ENCODE data around the gene MLLT10.

Gene MLLT10

GRCh38 chr10:21737106-21737505, 203.1 kb downstream of the MLLT10 start:
- no peak for TF ChIP-seq POLR2AphosphoS5 (IDR thresholded peaks at IDR 0.05; ENCODE audit: low read depth, low read length)
- TF ChIP-seq FOXP2 (optimal IDR thresholded peaks at IDR 0.05; ENCODE audit: borderline replicate concordance, extremely low read depth, extremely low read length, insufficient read depth): no peak
- no peak for TF ChIP-seq SIN3A (IDR thresholded peaks at IDR 0.05; ENCODE audit: borderline replicate concordance, insufficient read depth, low read length)
- TF ChIP-seq TAF1 (IDR thresholded peaks at IDR 0.05; ENCODE audit: borderline replicate concordance, insufficient read depth, low read length): no peak
- no peak for TF ChIP-seq REST (IDR thresholded peaks at IDR 0.05; ENCODE audit: insufficient read depth in 1 of 2, low read depth in 2 of 2, low read length in 2 of 2)

GRCh38 chr10:21740989-21741388, 207.0 kb downstream of the MLLT10 start:
- TF ChIP-seq POLR2AphosphoS5 (IDR thresholded peaks at IDR 0.05; ENCODE audit: low read depth, low read length) (no peak), TAF1 (IDR thresholded peaks at IDR 0.05; ENCODE audit: borderline replicate concordance, insufficient read depth, low read length) (no peak), REST (IDR thresholded peaks at IDR 0.05; ENCODE audit: insufficient read depth in 1 of 2, low read depth in 2 of 2, low read length in 2 of 2) (no peak), FOXP2 (optimal IDR thresholded peaks at IDR 0.05; ENCODE audit: borderline replicate concordance, extremely low read depth, extremely low read length, insufficient read depth) (no peak), SIN3A (IDR thresholded peaks at IDR 0.05; ENCODE audit: borderline replicate concordance, insufficient read depth, low read length) (no peak)

GRCh38 chr10:21742740-21743412, 208.8 kb downstream of the MLLT10 start:
- TF ChIP-seq TAF1 (IDR thresholded peaks at IDR 0.05; ENCODE audit: borderline replicate concordance, insufficient read depth, low read length) (no peak), REST (IDR thresholded peaks at IDR 0.05; ENCODE audit: insufficient read depth in 1 of 2, low read depth in 2 of 2, low read length in 2 of 2) (no peak), FOXP2 (optimal IDR thresholded peaks at IDR 0.05; ENCODE audit: borderline replicate concordance, extremely low read depth, extremely low read length, insufficient read depth) (no peak), SIN3A (IDR thresholded peaks at IDR 0.05; ENCODE audit: borderline replicate concordance, insufficient read depth, low read length) (no peak), POLR2AphosphoS5 (IDR thresholded peaks at IDR 0.05; ENCODE audit: low read depth, low read length) (no peak)

- no peak for TF ChIP-seq SIN3A (IDR thresholded peaks at IDR 0.05; ENCODE audit: borderline replicate concordance, insufficient read depth, low read length)
- TF ChIP-seq TAF1 (IDR thresholded peaks at IDR 0.05; ENCODE audit: borderline replicate concordance, insufficient read depth, low read length): no peak
- no peak for TF ChIP-seq REST (IDR thresholded peaks at IDR 0.05; ENCODE audit: insufficient read depth in 1 of 2, low read depth in 2 of 2, low read length in 2 of 2)
- no peak for TF ChIP-seq FOXP2 (optimal IDR thresholded peaks at IDR 0.05; ENCODE audit: borderline replicate concordance, extremely low read depth, extremely low read length, insufficient read depth)
- TF ChIP-seq POLR2AphosphoS5 (IDR thresholded peaks at IDR 0.05; ENCODE audit: low read depth, low read length): no peak
These were observed 210.2 kb downstream of the MLLT10 start for GRCh38 chr10:21744223-21744622.
